Mesothelial cell of epicardium (in vitro differentiated cells): ENCODE results near the gene HHIPL1. TPM values are rescaled to one million over a fixed set of nuclear protein-coding genes. Genes with fewer than 3 reads are reported as not detected.

Experiments
- DNase-seq, 2 experiments: peaks; one replicate each; pipeline ENCODE4 v3.0.0; 2021; ENCODE audit warnings: low spot score in 2 of 2; ENCODE audit not compliant: unreplicated experiment in 2 of 2
- H3K27ac Mint-ChIP-seq: 2 replicates; pipeline ENCODE4 v1.8.0; 2021; ENCODE audit warnings: mixed read lengths
- H3K27me3 Mint-ChIP-seq: 2 replicates; pipeline ENCODE4 v1.8.0; 2021; ENCODE audit warnings: low read depth, mixed read lengths
- H3K36me3 Mint-ChIP-seq: 2 replicates; pipeline ENCODE4 v1.8.0; 2021; ENCODE audit warnings: mixed read lengths
- H3K4me1 Mint-ChIP-seq: 2 replicates; pipeline ENCODE4 v1.8.0; 2021; ENCODE audit warnings: mixed read lengths
- H3K4me3 Mint-ChIP-seq: 2 replicates; pipeline ENCODE4 v1.8.0; 2021; ENCODE audit warnings: mild to moderate bottlenecking, moderate library complexity, mixed read lengths
- H3K9me3 Mint-ChIP-seq: 2 replicates; pipeline ENCODE4 v1.8.0; 2021; ENCODE audit warnings: mixed read lengths
- CTCF ChIP-seq: fragments of 200-600 bp; sonication (generic); IDR thresholded peaks from one replicate; pipeline ENCODE4 v1.5.0; 2021; ENCODE audit warnings: antibody characterized with exemption; ENCODE audit not compliant: unreplicated experiment
- total RNA-seq: library from RNA; stranded (reverse); gene quantifications from 3 replicates; pipeline ENCODE4 v1.2.1, GENCODE V29; 2021

Gene HHIPL1
- total RNA-seq, 1 donor from 2014 or later: 4.4 TPM

GRCh38 chr14:99728981-99729451 lies 84.1 kb downstream of the HHIPL1 start:
- Mint-ChIP-seq H3K4me1 (peaks cover 6% of the 10 kb centered on the region), H3K9me3 (no peaks in the 10 kb centered on the region), H3K4me3 (no peak overlapping the region), H3K36me3 (no peaks in the 10 kb centered on the region), H3K27ac (no peak overlapping the region), H3K27me3 (peaks cover 15% of the 10 kb centered on the region)
- DNase-seq: no peak
- TF ChIP-seq CTCF: no peak

Other genes with a start within 250 kb of the HHIPL1 start
- gene SETD3, start 164.3 kb upstream of the HHIPL1 start, total RNA-seq: 47.4 to 49.3 TPM (median 47.7 TPM) in 3 replicates
- gene CCNK, start 163.7 kb upstream of the HHIPL1 start, total RNA-seq: 65.1 to 71.9 TPM (median 67.9 TPM) in 3 replicates
- 82.2 to 85.2 TPM (median 82.3 TPM) in 3 replicates for gene CCDC85C, start 40.9 kb upstream of the HHIPL1 start, total RNA-seq
- 1.9 to 2.4 TPM (median 2.3 TPM) in 3 replicates for gene CYP46A1, start 39.2 kb downstream of the HHIPL1 start, total RNA-seq
- 17.6 to 19.3 TPM (median 18.9 TPM) in 3 replicates for gene EML1, start 148.3 kb downstream of the HHIPL1 start, total RNA-seq